ENCODE measurements around the gene PRTN3. TPM values are rescaled to one million over a fixed set of nuclear protein-coding genes. Genes with fewer than 3 reads are reported as not detected.

The PRTN3 gene
- total RNA-seq, 4 donors from 2014 or later, result not detected

GRCh38 chr19:858868-859843, 18.4 kb downstream of the PRTN3 start, which contains the start of gene CFD:
CFD (plus strand) TSS chr19:859664; CDS start chr19:859690, 26 bp downstream.
- peak; percentile 63 for ATAC-seq
- no peaks in the 10 kb centered on the region for H3K36me3 ChIP-seq
- no peaks in the 10 kb centered on the region for H3K9me3 ChIP-seq
- no peak for TF ChIP-seq EP300 (IDR thresholded peaks at IDR 0.05)
- TF ChIP-seq CTCF (IDR thresholded peaks at IDR 0.05), result no peak
- TF ChIP-seq POLR2AphosphoS5 (IDR thresholded peaks at IDR 0.05), result peak; percentile 37
- peak; percentile 79 to 87 for TF ChIP-seq POLR2A (IDR thresholded peaks at IDR 0.05)
- peak within 1 kb of the TSS; percentile 10 to 51 for H3K4me3 ChIP-seq
- H3K4me1 ChIP-seq, result peaks cover 0 to 54% (median 7%) of the 10 kb centered on the region in 3 donors
- H3K27me3 ChIP-seq, result peaks cover 82% of the 10 kb centered on the region
- 0 to 20% methylated on average over 1 of the region's 24 CpGs for WGBS, 2 donors (ENCODE audit: low coverage in 1 of 2)
- H3K27ac ChIP-seq, result peak within 1 kb of the TSS in 3 of 4 donors; percentile 62 to 76 (median 68)

DNA sequence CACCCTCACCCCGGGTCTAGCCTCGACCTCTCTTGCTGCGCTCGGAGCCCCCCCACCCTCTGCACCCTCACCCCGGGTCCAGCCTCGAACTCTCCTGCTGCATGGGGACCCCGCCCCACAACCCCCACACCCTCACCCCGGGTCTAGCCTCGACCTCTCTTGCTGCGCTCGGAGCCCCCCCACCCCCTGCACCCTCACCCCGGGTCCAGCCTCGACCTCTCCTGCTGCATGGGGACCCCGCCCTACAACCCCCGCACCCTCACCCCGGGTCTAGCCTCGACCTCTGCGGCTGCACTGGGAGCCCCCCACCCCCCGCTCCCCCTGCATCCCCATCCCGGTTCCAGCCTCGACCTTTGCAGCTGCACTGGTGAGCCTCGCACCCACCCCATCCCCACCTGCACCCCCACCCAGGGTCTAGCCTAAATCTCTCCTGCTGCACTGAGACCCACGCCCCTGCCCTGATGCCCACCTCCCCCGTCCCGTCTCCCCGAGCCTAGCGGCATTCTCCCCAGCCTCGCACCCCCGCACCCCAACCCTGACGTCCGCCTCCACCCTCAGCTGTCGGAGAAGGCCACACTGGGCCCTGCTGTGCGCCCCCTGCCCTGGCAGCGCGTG, 20.4 kb downstream of the PRTN3 start:
- Histone ChIP-seq H3K9me3 (no peaks in the 10 kb centered on the region), H3K27me3 (peaks cover 64% of the 10 kb centered on the region), H3K27ac (peak overlapping the region in 1 of 4 donors; percentile 76), H3K4me1 (peaks cover 0 to 55% (median 7%) of the 10 kb centered on the region in 3 donors), H3K4me3 (peak overlapping the region in 1 of 2 donors; percentile 51), H3K36me3 (no peaks in the 10 kb centered on the region)
- no CpG with 5 or more reads among the region's 35 CpGs for WGBS, 2 donors (ENCODE audit: low coverage in 1 of 2)
- no peak for ATAC-seq
- no peak for TF ChIP-seq POLR2A (IDR thresholded peaks at IDR 0.05)
- no peak for TF ChIP-seq EP300 (IDR thresholded peaks at IDR 0.05)
- no peak for TF ChIP-seq POLR2AphosphoS5 (IDR thresholded peaks at IDR 0.05)
- TF ChIP-seq CTCF (IDR thresholded peaks at IDR 0.05), result no peak

DNA sequence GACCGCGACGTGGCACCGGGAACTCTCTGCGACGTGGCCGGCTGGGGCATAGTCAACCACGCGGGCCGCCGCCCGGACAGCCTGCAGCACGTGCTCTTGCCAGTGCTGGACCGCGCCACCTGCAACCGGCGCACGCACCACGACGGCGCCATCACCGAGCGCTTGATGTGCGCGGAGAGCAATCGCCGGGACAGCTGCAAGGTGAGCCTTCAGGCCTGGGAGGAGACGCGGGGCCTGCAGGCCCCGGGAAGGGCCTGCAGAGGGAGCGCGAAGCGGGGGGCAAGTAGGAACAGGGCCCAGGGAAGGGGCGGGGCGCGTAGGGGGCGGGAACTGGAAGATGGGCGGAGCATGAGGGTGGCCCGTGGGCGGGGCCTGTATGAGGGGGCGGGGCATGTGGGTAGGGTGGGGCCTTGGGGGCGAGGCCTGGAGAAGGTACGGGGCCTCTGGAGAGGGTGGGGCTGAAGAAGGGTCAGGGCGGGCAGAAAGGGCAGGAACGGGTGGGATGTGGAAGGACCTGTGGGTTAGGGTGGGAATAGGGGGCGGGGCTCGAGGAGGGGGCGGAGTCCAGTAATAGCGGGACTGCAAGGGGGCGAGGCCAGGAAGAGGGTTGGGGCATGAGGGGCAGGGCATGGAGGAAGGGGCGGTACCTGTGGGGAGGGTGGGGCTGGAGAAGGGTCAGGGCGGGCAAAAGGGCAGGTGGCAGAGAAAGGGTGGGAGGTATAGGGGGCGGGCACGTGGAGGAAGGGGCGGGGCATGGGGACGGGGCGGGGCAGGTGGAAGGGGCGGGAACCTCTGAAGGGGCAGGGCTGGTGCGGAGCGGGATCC, 21.2 kb downstream of the PRTN3 start:
- peaks cover 62% of the 10 kb centered on the region for H3K27me3 ChIP-seq
- no peaks in the 10 kb centered on the region for H3K36me3 ChIP-seq
- no peaks in the 10 kb centered on the region for H3K9me3 ChIP-seq
- peak overlapping the region in 1 of 4 donors; percentile 45 for H3K27ac ChIP-seq
- H3K4me1 ChIP-seq, result peaks cover 0 to 55% (median 7%) of the 10 kb centered on the region in 3 donors
- 0% methylated on average over 5 of the region's 60 CpGs; no CpG with 5 or more reads in 1 of the 2 donors for WGBS, 2 donors (ENCODE audit: low coverage in 1 of 2)
- ATAC-seq, result no peak
- TF ChIP-seq EP300 (IDR thresholded peaks at IDR 0.05) (no peak), POLR2AphosphoS5 (IDR thresholded peaks at IDR 0.05) (no peak), CTCF (IDR thresholded peaks at IDR 0.05) (no peak), POLR2A (IDR thresholded peaks at IDR 0.05) (no peak)
- H3K4me3 ChIP-seq, result peak overlapping the region in 1 of 2 donors; percentile 51

- peaks cover 0 to 5% of the 10 kb centered on the region in 2 donors for H3K36me3 ChIP-seq
- no peak for ATAC-seq
- peak overlapping the region in 1 of 4 donors; percentile 45 for H3K27ac ChIP-seq
- peak overlapping the region in 1 of 2 donors; percentile 51 for H3K4me3 ChIP-seq
- H3K4me1 ChIP-seq, result peaks cover 0 to 55% (median 7%) of the 10 kb centered on the region in 3 donors
- TF ChIP-seq CTCF (IDR thresholded peaks at IDR 0.05) (no peak), POLR2AphosphoS5 (IDR thresholded peaks at IDR 0.05) (no peak), POLR2A (IDR thresholded peaks at IDR 0.05) (no peak), EP300 (IDR thresholded peaks at IDR 0.05) (no peak)
- H3K27me3 ChIP-seq, result peaks cover 55% of the 10 kb centered on the region
- no peaks in the 10 kb centered on the region for H3K9me3 ChIP-seq
- WGBS, 2 donors (ENCODE audit: low coverage in 1 of 2), result 16 to 45% methylated on average over 4 to 23 of the region's 48 CpGs
These were observed 21.9 kb downstream of the PRTN3 start for GRCh38 chr19:862581-863314.

All from gastroesophageal sphincter (tissue), 4 donors.